H1 (cell line): ENCODE measurements around the gene EPB41L2. TPM values are rescaled to one million over a fixed set of nuclear protein-coding genes. Genes with fewer than 3 reads are reported as not detected.

Source experiments
- CTCF ChIA-PET: fragments of 300-600 bp; sonication (Branson Sonifier 250); formaldehyde crosslinking; loops from one replicate; lab custom pipeline; 2021; ENCODE audit not compliant: partially characterized antibody; lab: Charles Lee
- POLR2A ChIA-PET: fragments of 300-600 bp; sonication (Branson Sonifier 250); formaldehyde crosslinking; loops from one replicate; lab custom pipeline; 2021; ENCODE audit warnings: inconsistent platforms; ENCODE audit not compliant: partially characterized antibody; lab: Charles Lee
- DNase-seq, 2 experiments: peaks; one replicate each; pipeline versions ENCODE4 v3.0.0 to v3.0.0-alpha.2; 2010 to 2022; ENCODE audit warnings: low spot score in 2 of 2, low read depth in 1 of 2, mixed read lengths in 1 of 2
- FAIRE-seq: peaks from 2 replicates; lab custom pipeline; 2011; peaks lifted over from hg19 to GRCh38; lab: Jason Lieb, UNC
- H2AFZ ChIP-seq: 2 replicates; pipeline ENCODE4 v1.8.1; 2012; ENCODE audit warnings: low read length, inconsistent platforms
- H2AK5ac ChIP-seq: 2 replicates; pipeline ENCODE4 v1.6.1; 2013; ENCODE audit warnings: low read depth, low read length
- H2BK120ac ChIP-seq: replicated peaks from 2 replicates; pipeline ENCODE3; 2013; ENCODE audit warnings: low read depth, low read length, inconsistent platforms
- H2BK12ac ChIP-seq: 2 replicates; pipeline ENCODE4 v1.6.1; 2013; ENCODE audit warnings: low read depth, low read length
- H2BK15ac ChIP-seq: 2 replicates; pipeline ENCODE4 v1.6.1; 2013; ENCODE audit warnings: low read length
- H2BK20ac ChIP-seq: 2 replicates; pipeline ENCODE4 v1.6.1; 2013; ENCODE audit warnings: low read length
- H2BK5ac ChIP-seq: 2 replicates; pipeline ENCODE4 v1.6.1; 2013; ENCODE audit warnings: low read depth, low read length
- H3K14ac ChIP-seq: 2 replicates; pipeline ENCODE4 v1.6.1; 2013; ENCODE audit warnings: inconsistent platforms; ENCODE audit not compliant: insufficient read length
- H3K18ac ChIP-seq: 2 replicates; pipeline ENCODE4 v1.6.1; 2013; ENCODE audit warnings: low read length; ENCODE audit errors: extremely low read depth
- H3K23ac ChIP-seq: 2 replicates; pipeline ENCODE4 v1.6.1; 2013; ENCODE audit warnings: inconsistent platforms; ENCODE audit not compliant: insufficient read length
- H3K23me2 ChIP-seq: 2 replicates; pipeline ENCODE4 v1.6.1; 2013; ENCODE audit warnings: low read depth, low read length
- H3K27ac ChIP-seq: 2 replicates; pipeline ENCODE4 v1.6.1; 2011; ENCODE audit warnings: low read depth, low read length, inconsistent platforms
- H3K27me3 ChIP-seq, 4 experiments: replicated peaks in 1 of 4; 1 replicate in 1 of 4; 2 replicates in 3 of 4; pipeline versions ENCODE4 v1.6.1 to v1.8.1; 2011 to 2013; ENCODE audit warnings: low read length in 3 of 4, mild to moderate bottlenecking in 3 of 4, inconsistent platforms in 2 of 4, mixed read lengths in 2 of 4, moderate library complexity in 1 of 4; ENCODE audit not compliant: control insufficient read depth in 3 of 4, insufficient read depth in 3 of 4; ENCODE audit errors: extremely low read depth in 1 of 4
- H3K36me3 ChIP-seq, 4 experiments: 2 replicates each; pipeline versions ENCODE4 v1.6.1 to v1.8.1; 2011 to 2013; ENCODE audit warnings: mild to moderate bottlenecking in 4 of 4, low read length in 3 of 4, moderate library complexity in 2 of 4, control low read depth in 1 of 4, inconsistent platforms in 1 of 4; ENCODE audit not compliant: insufficient read depth in 4 of 4, control insufficient read depth in 2 of 4
- H3K4ac ChIP-seq: replicated peaks from 2 replicates; pipeline ENCODE3; 2013; ENCODE audit warnings: low read length, low read depth, mixed read lengths, inconsistent platforms; ENCODE audit not compliant: insufficient read length
- H3K4me1 ChIP-seq, 4 experiments: replicated peaks in 1 of 4; 1 replicate in 1 of 4; 2 replicates in 3 of 4; pipeline versions ENCODE4 v1.6.1 to v1.8.1; 2011 to 2013; ENCODE audit warnings: low read length in 3 of 4, inconsistent platforms in 2 of 4, mixed read lengths in 1 of 4; ENCODE audit not compliant: insufficient read depth in 4 of 4, control insufficient read depth in 3 of 4
- H3K4me2 ChIP-seq, 2 experiments: 2 replicates each; pipeline versions ENCODE4 v1.6.1 to v1.8.1; 2011 to 2013; ENCODE audit warnings: low read depth in 2 of 2, low read length in 2 of 2, control low read depth in 1 of 2, inconsistent platforms in 1 of 2, mild to moderate bottlenecking in 1 of 2; ENCODE audit not compliant: insufficient read depth in 1 of 2
- H3K4me3 ChIP-seq, 4 experiments: fragments of 200-600, 300-600 bp in 1 of 4; sonication (generic), shearing (Covaris generic), sonication (Bioruptor Twin) in 1 of 4; 2 replicates each; pipeline versions ENCODE4 v1.5.1 to v1.8.1; 2011 to 2016; ENCODE audit warnings: low read length in 4 of 4, low read depth in 3 of 4, control low read depth in 2 of 4, inconsistent platforms in 2 of 4, mild to moderate bottlenecking in 2 of 4, mixed read lengths in 1 of 4, moderate library complexity in 1 of 4; ENCODE audit not compliant: insufficient read depth in 2 of 4; ENCODE audit errors: extremely low read depth in 1 of 4
- H3K56ac ChIP-seq: replicated peaks from 2 replicates; pipeline ENCODE3; 2013; ENCODE audit warnings: low read depth, mild to moderate bottlenecking, mixed read lengths, low read length, inconsistent platforms; ENCODE audit not compliant: insufficient read length
- H3K79me1 ChIP-seq: 2 replicates; pipeline ENCODE4 v1.6.1; 2013; ENCODE audit warnings: low read depth, low read length, control low read depth
- H3K79me2 ChIP-seq, 2 experiments: 2 replicates each; pipeline versions ENCODE4 v1.6.1 to v1.8.1; 2012 to 2013; ENCODE audit warnings: low read length in 2 of 2, mild to moderate bottlenecking in 2 of 2, inconsistent platforms in 1 of 2; ENCODE audit not compliant: insufficient read depth in 2 of 2, control insufficient read depth in 1 of 2
- H3K9ac ChIP-seq, 4 experiments: replicated peaks in 1 of 4; 1 replicate in 1 of 4; 2 replicates in 3 of 4; pipeline versions ENCODE4 v1.6.1 to v1.8.1; 2011 to 2013; ENCODE audit warnings: low read depth in 3 of 4, low read length in 3 of 4, control low read depth in 2 of 4, mild to moderate bottlenecking in 2 of 4, moderate library complexity in 2 of 4, inconsistent platforms in 1 of 4; ENCODE audit errors: extremely low read depth in 1 of 4
- H3K9me3 ChIP-seq, 2 experiments: 2 replicates each; pipeline versions ENCODE4 v1.6.1 to v1.8.1; 2012 to 2013; ENCODE audit warnings: mild to moderate bottlenecking in 2 of 2, moderate library complexity in 2 of 2, control low read depth in 1 of 2, inconsistent platforms in 1 of 2, low read depth in 1 of 2, low read length in 1 of 2, mixed read lengths in 1 of 2; ENCODE audit not compliant: insufficient read depth in 2 of 2
- H4K20me1 ChIP-seq, 2 experiments: replicated peaks in 1 of 2; 2 replicates each; pipeline versions ENCODE3 to v1.8.1; 2011 to 2013; ENCODE audit warnings: inconsistent platforms in 2 of 2, low read length in 2 of 2, mild to moderate bottlenecking in 1 of 2; ENCODE audit not compliant: insufficient read depth in 2 of 2, control insufficient read depth in 1 of 2
- H4K5ac ChIP-seq: 2 replicates; pipeline ENCODE4 v1.6.1; 2013; ENCODE audit warnings: low read length, low read depth, mixed read lengths, inconsistent platforms; ENCODE audit not compliant: insufficient read length
- H4K8ac ChIP-seq: 2 replicates; pipeline ENCODE4 v1.8.0; 2013; ENCODE audit warnings: mild to moderate bottlenecking, moderate library complexity, low read length, inconsistent platforms; ENCODE audit not compliant: insufficient read depth; ENCODE audit errors: extremely low read depth
- H4K91ac ChIP-seq: replicated peaks from 2 replicates; pipeline ENCODE3; 2013; ENCODE audit warnings: low read length, mixed read lengths, inconsistent platforms; ENCODE audit not compliant: insufficient read length
- CHD1 ChIP-seq: IDR thresholded peaks from 2 replicates; pipeline ENCODE4 v1.6.1; 2012; ENCODE audit warnings: low read depth, low read length, improper control_type of control experiment
- CHD2 ChIP-seq: IDR thresholded peaks from 2 replicates; pipeline ENCODE4 v1.6.1; 2012; ENCODE audit warnings: low read length, improper control_type of control experiment
- EZH2 ChIP-seq: fragments of 200-600 bp; sonication (generic); IDR thresholded peaks from 2 replicates; pipeline ENCODE4 v1.7.1; 2012; ENCODE audit warnings: low read depth, mild to moderate bottlenecking, moderate library complexity, low read length, inconsistent platforms; ENCODE audit not compliant: severe bottlenecking
- MAX ChIP-seq: IDR thresholded peaks from 2 replicates; pipeline ENCODE4 v1.6.1; 2012; ENCODE audit warnings: inconsistent platforms
- SRF ChIP-seq: IDR thresholded peaks from 2 replicates; pipeline ENCODE4 v1.6.1; 2011; ENCODE audit warnings: mild to moderate bottlenecking, low read depth, low read length, moderate library complexity
- WGBS, 2 experiments: shearing (Covaris generic) in 1 of 2; methylation state at CpG; one replicate each; pipeline versions ENCODE4 v1.1.6 to v1.1.7; 2013 to 2015; ENCODE audit warnings: low lambda C conversion rate in 2 of 2, mixed read lengths in 2 of 2, inconsistent platforms in 1 of 2, low coverage in 1 of 2, missing lambda C conversion rate in 1 of 2; ENCODE audit not compliant: insufficient replicate concordance in 2 of 2, insufficient coverage in 1 of 2, insufficient read length in 1 of 2; ENCODE audit errors: extremely low coverage in 1 of 2, missing lambda C conversion rate in 1 of 2; 5-methylcytosine and 5-hydroxymethylcytosine counted together
- polyA plus RNA-seq, 7 experiments: library from polyadenylated mRNA; depleted of rRNA in 3 of 7; stranded (reverse) in 5 of 7; unstranded in 2 of 7; fragments of >200 nt in 5 of 7; fragments of 200-250 nt in 2 of 7; gene quantifications; 1 replicate in 5 of 7; 2 replicates in 1 of 7; 4 replicates in 1 of 7; pipeline versions ENCODE4 v1.2.1 to v1.2.3, GENCODE V29; 2011 to 2013; ENCODE audit warnings: missing spikeins in 2 of 7, mixed read lengths in 2 of 7
- total RNA-seq: library from RNA; stranded (reverse); fragmentation: NEBNext Ultra II Directional; extraction: Animal tissue kit (Norgen Biotek cat#: 25700); gene quantifications from 2 replicates; pipeline ENCODE4 v1.2.1, GENCODE V29; 2021

EPB41L2 gene
- total and polyA plus RNA-seq, 2 of the 8 experiments (the other 6 are each of a cell fraction or from before 2014, with no cell fraction given) = 22.5 to 123 TPM

GRCh38 chr6:130967502-130968445 is 95.3 kb downstream of the EPB41L2 start:
- no peak overlapping the region for H3K4me2 ChIP-seq
- no peak overlapping the region for H3K27ac ChIP-seq
- H3K56ac ChIP-seq = no peak overlapping the region
- no peak overlapping the region for H2BK5ac ChIP-seq
- no peak for TF ChIP-seq CHD2
- no peak for TF ChIP-seq MAX
- no peak for TF ChIP-seq CHD1
- no peak for TF ChIP-seq SRF
- no peak for TF ChIP-seq EZH2
- TF ChIP-seq, all 59 proteins: peak for 0
- Histone ChIP-seq H3K4ac (no peak overlapping the region), H4K8ac (no peak overlapping the region), H2BK20ac (no peak overlapping the region), H4K20me1 (no peaks in the 10 kb centered on the region), H3K9me3 (no peaks in the 10 kb centered on the region), H4K5ac (no peak overlapping the region), H2BK120ac (no peak overlapping the region), H3K23me2 (no peaks in the 10 kb centered on the region), H2AFZ (no peak overlapping the region), H3K23ac (no peak overlapping the region), H2AK5ac (no peak overlapping the region), H3K36me3 (no peaks in the 10 kb centered on the region), H3K4me3 (no peak overlapping the region), H3K14ac (no peak overlapping the region), H3K79me2 (peaks cover 0 to 55% of the 10 kb centered on the region in 2 experiments; a peak in 2 of 4 replicates), H3K4me1 (peaks cover 0 to 6% (median 4%) of the 10 kb centered on the region in 4 experiments; a peak in 3 of 7 replicates), H2BK15ac (no peak overlapping the region), H3K27me3 (no peaks in the 10 kb centered on the region), H3K79me1 (peaks cover 4% of the 10 kb centered on the region), H3K9ac (no peak overlapping the region), H4K91ac (no peak overlapping the region), H2BK12ac (no peak overlapping the region), H3K18ac (no peak overlapping the region)
- DNase-seq = no peak
- POLR2A ChIA-PET = interaction anchor here (0.6 to 1.4 kb wide), 3 partner anchors 18 to 251 kb away, joined by 3 to 4 read pairs (median 3); no protein-coding TSS in a partner anchor
- FAIRE-seq = no peak
- 88% methylated on average over 7 of the region's 7 CpGs; no CpG with 5 or more reads in 1 of the 2 experiments for WGBS, 2 experiments
- CTCF ChIA-PET = interaction anchor here (0.7 to 1.7 kb wide), 3 partner anchors 46 to 76 kb away, joined by 3 to 4 read pairs (median 3); no protein-coding TSS in a partner anchor
